GM23338 (cell line): Measurements from ENCODE around the gene CDKN1C. TPM values are rescaled to one million over a fixed set of nuclear protein-coding genes. Genes with fewer than 3 reads are reported as not detected.

Source experiments
- CREB1 ChIP-seq: fragments of 250-450 bp; sonication (Bioruptor Pico); IDR thresholded peaks from 2 replicates; pipeline ENCODE4 v1.5.0; 2020; ENCODE audit warnings: low read depth, mild to moderate bottlenecking, moderate library complexity
- EZH2 ChIP-seq: fragments of 200-600 bp; sonication (generic); IDR thresholded peaks from one replicate; pipeline ENCODE4 v1.8.0; 2017; ENCODE audit warnings: antibody characterized with exemption, mild to moderate bottlenecking, low read depth; ENCODE audit not compliant: unreplicated experiment
- JUNB ChIP-seq: IDR thresholded peaks from one replicate; pipeline ENCODE4 v1.6.1; 2016; ENCODE audit warnings: antibody characterized with exemption; ENCODE audit not compliant: unreplicated experiment
- POLR2AphosphoS5 ChIP-seq: IDR thresholded peaks from 2 replicates; pipeline ENCODE4 v1.6.1; 2016; ENCODE audit warnings: antibody characterized with exemption, low read depth
- STAT1 ChIP-seq: IDR thresholded peaks from one replicate; pipeline ENCODE4 v1.6.1; 2016; ENCODE audit warnings: antibody characterized with exemption; ENCODE audit not compliant: unreplicated experiment
- ZNF114 ChIP-seq: fragments of 250-450 bp; sonication (Bioruptor Pico); IDR thresholded peaks from 2 replicates; pipeline ENCODE4 v1.5.0; 2020; ENCODE audit warnings: mild to moderate bottlenecking, moderate library complexity
- ZNF331 ChIP-seq: fragments of 250-450 bp; sonication (Bioruptor Pico); IDR thresholded peaks from 2 replicates; pipeline ENCODE4 v1.5.0; 2020; ENCODE audit warnings: low read depth, mild to moderate bottlenecking, moderate library complexity
- polyA plus RNA-seq: library from polyadenylated mRNA; unstranded; fragments of >200 nt; fragmentation: Nextera tagmentation; extraction: Ambion mirVana; gene quantifications from 2 replicates; pipeline ENCODE4 v1.2.1, GENCODE V29; 2016
- total RNA-seq: library from RNA; depleted of rRNA; stranded (reverse); fragments of >200 nt; shearing (Covaris generic); gene quantifications from 2 replicates; pipeline ENCODE4 v1.2.3, GENCODE V29; 2014
- TF ChIP-seq, protein P1 (sequence below): fragments of 250-450 bp; sonication (Bioruptor Pico); IDR thresholded peaks from 2 replicates; pipeline ENCODE4 v1.5.0; 2020; ENCODE audit warnings: mild to moderate bottlenecking, moderate library complexity
- TF ChIP-seq, protein P2 (sequence below), 2 experiments: fragments of 200-600 bp in 1 of 2; sonication (generic) in 1 of 2; conservative IDR thresholded peaks; 2 replicates each; pipeline versions ENCODE4 v1.5.1 to v1.6.1; 2016 to 2017; ENCODE audit warnings: antibody characterized with exemption in 2 of 2, low read depth in 2 of 2, mild to moderate bottlenecking in 2 of 2, moderate library complexity in 1 of 2

CDKN1C gene
- total and polyA plus RNA-seq, 2 experiments from 2014 or later, result 19.3 to 23.5 TPM

DNA sequence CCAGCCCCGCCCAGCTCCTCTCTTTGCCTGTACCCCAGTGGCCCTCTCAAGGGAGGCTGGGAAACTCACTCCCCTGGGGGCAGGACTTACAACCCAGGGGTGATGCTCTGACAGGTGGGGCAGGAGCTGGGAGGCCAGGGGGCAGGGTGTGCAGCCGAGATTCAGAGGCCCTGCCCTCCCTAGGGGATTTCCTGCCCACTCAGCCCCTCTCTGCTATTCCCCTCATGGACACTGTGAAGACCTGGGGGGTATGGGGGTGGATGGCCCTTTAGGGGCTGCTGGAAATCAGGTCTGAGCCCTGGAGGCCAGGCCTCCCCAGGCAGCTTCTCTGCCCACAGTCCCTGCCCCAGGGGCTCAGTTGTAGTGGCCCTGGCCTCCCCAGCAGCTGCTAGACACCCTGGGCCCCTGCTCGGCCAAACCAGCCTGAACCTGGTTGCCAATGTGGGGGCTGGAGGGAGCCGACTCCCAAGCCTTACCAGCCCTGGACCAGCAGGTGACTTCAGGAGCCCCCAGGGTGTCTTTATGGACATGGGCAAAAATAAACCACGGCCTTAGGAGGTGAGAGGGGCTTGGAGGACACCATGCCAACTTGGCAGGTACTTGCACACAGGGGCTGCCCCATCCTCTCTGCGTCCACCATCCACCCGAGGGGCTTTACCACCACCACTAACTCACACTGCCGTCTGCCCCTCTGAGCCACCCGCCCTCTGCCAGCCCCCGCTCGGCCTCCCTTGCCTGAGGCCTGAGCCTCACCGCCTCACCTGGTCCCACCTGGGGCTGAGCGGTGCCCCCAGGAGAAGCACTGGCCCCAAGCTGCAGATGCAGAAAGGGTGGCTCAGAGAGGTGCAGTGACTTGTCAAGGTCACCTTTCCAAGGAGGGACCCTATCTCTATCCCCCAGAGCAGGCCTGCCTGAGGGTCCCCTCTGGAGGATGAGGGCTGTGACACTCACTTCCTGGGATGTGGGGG lies 46.5 kb upstream of the CDKN1C start (continued):
- TF ChIP-seq, protein P1, sequence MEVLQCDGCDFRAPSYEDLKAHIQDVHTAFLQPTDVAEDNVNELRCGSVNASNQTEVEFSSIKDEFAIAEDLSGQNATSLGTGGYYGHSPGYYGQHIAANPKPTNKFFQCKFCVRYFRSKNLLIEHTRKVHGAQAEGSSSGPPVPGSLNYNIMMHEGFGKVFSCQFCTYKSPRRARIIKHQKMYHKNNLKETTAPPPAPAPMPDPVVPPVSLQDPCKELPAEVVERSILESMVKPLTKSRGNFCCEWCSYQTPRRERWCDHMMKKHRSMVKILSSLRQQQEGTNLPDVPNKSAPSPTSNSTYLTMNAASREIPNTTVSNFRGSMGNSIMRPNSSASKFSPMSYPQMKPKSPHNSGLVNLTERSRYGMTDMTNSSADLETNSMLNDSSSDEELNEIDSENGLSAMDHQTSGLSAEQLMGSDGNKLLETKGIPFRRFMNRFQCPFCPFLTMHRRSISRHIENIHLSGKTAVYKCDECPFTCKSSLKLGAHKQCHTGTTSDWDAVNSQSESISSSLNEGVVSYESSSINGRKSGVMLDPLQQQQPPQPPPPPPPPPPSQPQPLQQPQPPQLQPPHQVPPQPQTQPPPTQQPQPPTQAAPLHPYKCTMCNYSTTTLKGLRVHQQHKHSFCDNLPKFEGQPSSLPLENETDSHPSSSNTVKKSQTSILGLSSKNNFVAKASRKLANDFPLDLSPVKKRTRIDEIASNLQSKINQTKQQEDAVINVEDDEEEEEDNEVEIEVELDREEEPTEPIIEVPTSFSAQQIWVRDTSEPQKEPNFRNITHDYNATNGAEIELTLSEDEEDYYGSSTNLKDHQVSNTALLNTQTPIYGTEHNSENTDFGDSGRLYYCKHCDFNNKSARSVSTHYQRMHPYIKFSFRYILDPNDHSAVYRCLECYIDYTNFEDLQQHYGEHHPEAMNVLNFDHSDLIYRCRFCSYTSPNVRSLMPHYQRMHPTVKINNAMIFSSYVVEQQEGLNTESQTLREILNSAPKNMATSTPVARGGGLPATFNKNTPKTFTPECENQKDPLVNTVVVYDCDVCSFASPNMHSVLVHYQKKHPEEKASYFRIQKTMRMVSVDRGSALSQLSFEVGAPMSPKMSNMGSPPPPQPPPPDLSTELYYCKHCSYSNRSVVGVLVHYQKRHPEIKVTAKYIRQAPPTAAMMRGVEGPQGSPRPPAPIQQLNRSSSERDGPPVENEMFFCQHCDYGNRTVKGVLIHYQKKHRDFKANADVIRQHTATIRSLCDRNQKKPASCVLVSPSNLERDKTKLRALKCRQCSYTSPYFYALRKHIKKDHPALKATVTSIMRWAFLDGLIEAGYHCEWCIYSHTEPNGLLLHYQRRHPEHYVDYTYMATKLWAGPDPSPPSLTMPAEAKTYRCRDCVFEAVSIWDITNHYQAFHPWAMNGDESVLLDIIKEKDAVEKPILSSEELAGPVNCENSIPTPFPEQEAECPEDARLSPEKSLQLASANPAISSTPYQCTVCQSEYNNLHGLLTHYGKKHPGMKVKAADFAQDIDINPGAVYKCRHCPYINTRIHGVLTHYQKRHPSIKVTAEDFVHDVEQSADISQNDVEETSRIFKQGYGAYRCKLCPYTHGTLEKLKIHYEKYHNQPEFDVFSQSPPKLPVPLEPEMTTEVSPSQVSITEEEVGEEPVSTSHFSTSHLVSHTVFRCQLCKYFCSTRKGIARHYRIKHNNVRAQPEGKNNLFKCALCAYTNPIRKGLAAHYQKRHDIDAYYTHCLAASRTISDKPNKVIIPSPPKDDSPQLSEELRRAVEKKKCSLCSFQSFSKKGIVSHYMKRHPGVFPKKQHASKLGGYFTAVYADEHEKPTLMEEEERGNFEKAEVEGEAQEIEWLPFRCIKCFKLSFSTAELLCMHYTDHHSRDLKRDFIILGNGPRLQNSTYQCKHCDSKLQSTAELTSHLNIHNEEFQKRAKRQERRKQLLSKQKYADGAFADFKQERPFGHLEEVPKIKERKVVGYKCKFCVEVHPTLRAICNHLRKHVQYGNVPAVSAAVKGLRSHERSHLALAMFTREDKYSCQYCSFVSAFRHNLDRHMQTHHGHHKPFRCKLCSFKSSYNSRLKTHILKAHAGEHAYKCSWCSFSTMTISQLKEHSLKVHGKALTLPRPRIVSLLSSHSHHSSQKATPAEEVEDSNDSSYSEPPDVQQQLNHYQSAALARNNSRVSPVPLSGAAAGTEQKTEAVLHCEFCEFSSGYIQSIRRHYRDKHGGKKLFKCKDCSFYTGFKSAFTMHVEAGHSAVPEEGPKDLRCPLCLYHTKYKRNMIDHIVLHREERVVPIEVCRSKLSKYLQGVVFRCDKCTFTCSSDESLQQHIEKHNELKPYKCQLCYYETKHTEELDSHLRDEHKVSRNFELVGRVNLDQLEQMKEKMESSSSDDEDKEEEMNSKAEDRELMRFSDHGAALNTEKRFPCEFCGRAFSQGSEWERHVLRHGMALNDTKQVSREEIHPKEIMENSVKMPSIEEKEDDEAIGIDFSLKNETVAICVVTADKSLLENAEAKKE (CRISPR knock-in tag), result no peak
- TF ChIP-seq CREB1, result no peak
- TF ChIP-seq, protein P2, sequence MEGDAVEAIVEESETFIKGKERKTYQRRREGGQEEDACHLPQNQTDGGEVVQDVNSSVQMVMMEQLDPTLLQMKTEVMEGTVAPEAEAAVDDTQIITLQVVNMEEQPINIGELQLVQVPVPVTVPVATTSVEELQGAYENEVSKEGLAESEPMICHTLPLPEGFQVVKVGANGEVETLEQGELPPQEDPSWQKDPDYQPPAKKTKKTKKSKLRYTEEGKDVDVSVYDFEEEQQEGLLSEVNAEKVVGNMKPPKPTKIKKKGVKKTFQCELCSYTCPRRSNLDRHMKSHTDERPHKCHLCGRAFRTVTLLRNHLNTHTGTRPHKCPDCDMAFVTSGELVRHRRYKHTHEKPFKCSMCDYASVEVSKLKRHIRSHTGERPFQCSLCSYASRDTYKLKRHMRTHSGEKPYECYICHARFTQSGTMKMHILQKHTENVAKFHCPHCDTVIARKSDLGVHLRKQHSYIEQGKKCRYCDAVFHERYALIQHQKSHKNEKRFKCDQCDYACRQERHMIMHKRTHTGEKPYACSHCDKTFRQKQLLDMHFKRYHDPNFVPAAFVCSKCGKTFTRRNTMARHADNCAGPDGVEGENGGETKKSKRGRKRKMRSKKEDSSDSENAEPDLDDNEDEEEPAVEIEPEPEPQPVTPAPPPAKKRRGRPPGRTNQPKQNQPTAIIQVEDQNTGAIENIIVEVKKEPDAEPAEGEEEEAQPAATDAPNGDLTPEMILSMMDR (conservative IDR thresholded peaks at IDR 0.05; ENCODE audit: low read depth in 2 of 2), result no peak
- TF ChIP-seq ZNF331 (CRISPR knock-in tag), result no peak
- TF ChIP-seq ZNF114 (CRISPR knock-in tag), result no peak
- no peak for TF ChIP-seq STAT1
- no peak for TF ChIP-seq POLR2AphosphoS5
- no peak for TF ChIP-seq JUNB
- TF ChIP-seq EZH2, result no peak
